Hepatocyte (in vitro differentiated cells): ENCODE results near the gene IL31RA. TPM values are rescaled to one million over a fixed set of nuclear protein-coding genes. Genes with fewer than 3 reads are reported as not detected.

ENCODE experiments used
- DNase-seq: peaks from one replicate; pipeline ENCODE4 v3.0.0-alpha.2; 2016; ENCODE audit warnings: low spot score
- H2AFZ ChIP-seq: fragments of 200-600 bp; sonication (generic); 2 replicates; pipeline ENCODE4 v1.6.0; 2016; ENCODE audit warnings: antibody characterized with exemption, mild to moderate bottlenecking
- H3K27ac ChIP-seq: fragments of 200-600 bp; sonication (generic); 2 replicates; pipeline ENCODE4 v1.5.1; 2016; ENCODE audit warnings: mild to moderate bottlenecking
- H3K27me3 ChIP-seq: fragments of 200-600 bp; sonication (generic); 2 replicates; pipeline ENCODE4 v1.6.1; 2016
- H3K36me3 ChIP-seq: fragments of 200-600 bp; sonication (generic); replicated peaks from 2 replicates; pipeline ENCODE4 v1.5.1; 2016; ENCODE audit warnings: low read depth; ENCODE audit not compliant: insufficient read depth
- H3K4me1 ChIP-seq: fragments of 200-600 bp; sonication (generic); 2 replicates; pipeline ENCODE4 v1.5.1; 2016; ENCODE audit warnings: mild to moderate bottlenecking, moderate library complexity; ENCODE audit not compliant: insufficient read depth
- H3K4me2 ChIP-seq: fragments of 200-600 bp; sonication (generic); 2 replicates; pipeline ENCODE4 v1.6.0; 2016
- H3K4me3 ChIP-seq: fragments of 200-600 bp; sonication (generic); 2 replicates; pipeline ENCODE4 v1.5.1; 2016; ENCODE audit warnings: mild to moderate bottlenecking
- H3K79me2 ChIP-seq: fragments of 200-600 bp; sonication (generic); 2 replicates; pipeline ENCODE4 v1.6.0; 2017; ENCODE audit warnings: mild to moderate bottlenecking
- H3K9me2 ChIP-seq: fragments of 200-600 bp; sonication (generic); replicated peaks from 2 replicates; pipeline ENCODE4 v1.6.0; 2017; ENCODE audit warnings: mild to moderate bottlenecking; ENCODE audit not compliant: insufficient read depth
- H3K9me3 ChIP-seq: fragments of 200-600 bp; sonication (generic); 2 replicates; pipeline ENCODE4 v1.5.1; 2016; ENCODE audit warnings: low read depth, mild to moderate bottlenecking
- H4K20me1 ChIP-seq: fragments of 200-600 bp; sonication (generic); 2 replicates; pipeline ENCODE4 v1.6.0; 2016; ENCODE audit warnings: mild to moderate bottlenecking; ENCODE audit not compliant: insufficient read depth, poor library complexity, severe bottlenecking
- CTCF ChIP-seq: fragments of 200-600 bp; sonication (generic); IDR thresholded peaks from 2 replicates; pipeline ENCODE4 v1.5.1; 2016; ENCODE audit warnings: antibody characterized with exemption, mild to moderate bottlenecking; ENCODE audit not compliant: poor library complexity
- EZH2 ChIP-seq: fragments of 200-600 bp; sonication (generic); IDR thresholded peaks from 2 replicates; pipeline ENCODE4 v1.6.1; 2016; ENCODE audit warnings: antibody characterized with exemption, mild to moderate bottlenecking, borderline replicate concordance
- EZH2phosphoT487 ChIP-seq: fragments of 200-600 bp; sonication (generic); IDR thresholded peaks from one replicate; pipeline ENCODE4 v1.6.1; 2018; ENCODE audit warnings: antibody characterized with exemption, mild to moderate bottlenecking, low read depth, moderate library complexity; ENCODE audit not compliant: unreplicated experiment, severe bottlenecking
- WGBS: methylation state at CpG from one replicate; pipeline ENCODE4 v1.1.6; 2016; ENCODE audit warnings: low lambda C conversion rate; ENCODE audit errors: missing lambda C conversion rate; 5-methylcytosine and 5-hydroxymethylcytosine counted together
- polyA plus RNA-seq: library from polyadenylated mRNA; unstranded; fragments of >200 nt; fragmentation: Nextera tagmentation; extraction: Ambion mirVana; gene quantifications from 2 replicates; pipeline ENCODE4 v1.2.1, GENCODE V29; 2016
- total RNA-seq: library from RNA; depleted of rRNA; stranded (reverse); fragments of >200 nt; gene quantifications from 2 replicates; pipeline ENCODE4 v1.2.3, GENCODE V29; 2014

The IL31RA gene
- total and polyA plus RNA-seq, 2 experiments from 2014 or later: 0.53 to 0.93 TPM

- Histone ChIP-seq H4K20me1 (no peaks in the 10 kb centered on the region), H3K27ac (no peak overlapping the region), H3K9me3 (no peaks in the 10 kb centered on the region), H3K36me3 (no peaks in the 10 kb centered on the region), H3K4me1 (peaks cover 5% of the 10 kb centered on the region), H2AFZ (no peak overlapping the region), H3K9me2 (no peaks in the 10 kb centered on the region), H3K4me3 (no peak overlapping the region), H3K4me2 (no peak overlapping the region), H3K79me2 (no peaks in the 10 kb centered on the region), H3K27me3 (no peaks in the 10 kb centered on the region)
- TF ChIP-seq CTCF (no peak), EZH2 (no peak), EZH2phosphoT487 (no peak)
- 85% methylated on average over 10 of the region's 10 CpGs for WGBS
- DNase-seq: no peak
These were observed 65.8 kb downstream of the IL31RA start for GRCh38 chr5:55916986-55917385.

GRCh38 chr5:55917402-55918086 lies 66.4 kb downstream of the IL31RA start:
- Histone ChIP-seq H3K9me2 (no peaks in the 10 kb centered on the region), H3K9me3 (no peaks in the 10 kb centered on the region), H2AFZ (no peak overlapping the region), H3K36me3 (no peaks in the 10 kb centered on the region), H3K4me1 (peaks cover 5% of the 10 kb centered on the region), H3K4me3 (no peak overlapping the region), H3K4me2 (no peak overlapping the region), H3K79me2 (no peaks in the 10 kb centered on the region), H4K20me1 (no peaks in the 10 kb centered on the region), H3K27ac (no peak overlapping the region), H3K27me3 (no peaks in the 10 kb centered on the region)
- no peak for DNase-seq
- WGBS: 80% methylated on average over 5 of the region's 5 CpGs
- no peak for TF ChIP-seq CTCF
- no peak for TF ChIP-seq EZH2
- no peak for TF ChIP-seq EZH2phosphoT487

DNA sequence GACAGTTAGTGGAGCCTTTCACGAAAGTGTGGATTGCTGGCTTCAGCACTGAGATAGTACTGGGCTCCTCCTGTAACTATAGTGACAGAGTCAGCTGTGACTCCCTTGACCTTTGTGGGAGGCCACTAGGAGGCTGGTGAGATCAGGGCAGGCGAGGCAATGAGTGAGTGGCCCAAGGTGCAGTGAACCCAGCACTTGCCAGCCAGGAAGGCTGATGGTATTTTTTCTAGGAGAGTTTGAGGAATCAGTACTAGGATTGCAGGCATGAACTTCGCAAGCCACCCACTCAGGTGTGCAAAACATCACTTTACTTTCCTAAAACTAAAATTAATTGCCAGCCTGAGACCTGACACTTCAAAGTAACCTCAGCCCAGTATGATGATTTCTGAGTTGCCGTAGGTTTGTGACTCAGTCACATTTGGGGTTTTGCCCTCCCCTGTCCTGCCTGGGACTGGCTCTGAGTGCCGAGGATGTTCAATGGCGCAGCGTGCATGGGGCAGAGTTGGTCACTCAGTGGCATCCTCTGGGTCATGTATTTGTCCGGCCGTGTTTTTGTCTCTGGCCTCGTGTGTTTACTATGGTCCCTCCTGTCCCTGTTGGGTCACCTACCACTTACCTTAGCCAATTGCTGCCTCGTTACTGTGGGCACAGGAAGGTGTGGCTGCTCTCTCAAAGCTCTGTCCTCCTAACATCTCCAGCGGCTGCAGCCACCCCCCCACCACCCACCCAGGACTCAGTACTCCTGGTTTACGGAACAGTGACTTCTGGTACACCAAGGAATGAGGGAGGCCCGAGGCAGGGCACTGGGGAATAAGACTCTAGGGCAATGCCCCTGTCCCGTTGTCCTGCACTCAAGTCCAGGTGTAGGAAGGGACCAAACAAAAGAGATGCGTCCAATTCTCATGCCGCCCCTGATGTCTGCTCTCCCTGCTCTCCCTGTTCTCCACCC lies 67.2 kb downstream of the IL31RA start:
- H3K36me3 ChIP-seq: no peaks in the 10 kb centered on the region
- peaks cover 5% of the 10 kb centered on the region for H3K4me1 ChIP-seq
- WGBS: 89% methylated on average over 17 of the region's 17 CpGs
- H3K9me3 ChIP-seq: no peaks in the 10 kb centered on the region
- DNase-seq: peak; percentile 25
- H3K4me2 ChIP-seq: no peak overlapping the region
- no peaks in the 10 kb centered on the region for H3K9me2 ChIP-seq
- H3K79me2 ChIP-seq: no peaks in the 10 kb centered on the region
- H2AFZ ChIP-seq: no peak overlapping the region
- no peak overlapping the region for H3K4me3 ChIP-seq
- TF ChIP-seq EZH2 (no peak), CTCF (no peak), EZH2phosphoT487 (no peak)
- no peak overlapping the region for H3K27ac ChIP-seq
- H4K20me1 ChIP-seq: no peaks in the 10 kb centered on the region
- no peaks in the 10 kb centered on the region for H3K27me3 ChIP-seq
